Endothelial cell of umbilical vein (primary cell): Measurements from ENCODE around the gene FAM72D.
"Not testable (repeated sequence)": the region's sequence is repeated elsewhere in the genome, so short reads cannot be mapped to it uniquely, and the experiment has no call there.

Experiments
- CTCF ChIP-seq, 2 donors: IDR thresholded peaks; 1 replicate in 1 of 2; 2 replicates in 1 of 2; pipeline ENCODE4 v1.5.1; 2011; ENCODE audit warnings: low read length in 2 of 2, mild to moderate bottlenecking in 2 of 2, moderate library complexity in 2 of 2, control low read depth in 1 of 2, inconsistent platforms in 1 of 2, low read depth in 1 of 2; ENCODE audit not compliant: insufficient read depth in 1 of 2; ENCODE audit errors: extremely low read depth in 1 of 2
- EZH2 ChIP-seq: IDR thresholded peaks from 2 replicates; pipeline ENCODE4 v1.6.1; 2012; ENCODE audit warnings: borderline replicate concordance, low read depth, mild to moderate bottlenecking, moderate library complexity, low read length, inconsistent platforms; ENCODE audit not compliant: severe bottlenecking
- POLR2A ChIP-seq: IDR thresholded peaks from 2 replicates; pipeline ENCODE4 v1.6.1; 2012; ENCODE audit warnings: low read depth, mild to moderate bottlenecking, control low read depth, low read length
- TF ChIP-seq, protein P1 (sequence below): IDR thresholded peaks from 2 replicates; pipeline ENCODE4 v1.6.1; 2011; ENCODE audit not compliant: insufficient read depth, insufficient read length

- TF ChIP-seq POLR2A; CTCF (IDR thresholded peaks at IDR 0.05; ENCODE audit: extremely low read depth in 1 of 2, insufficient read depth in 1 of 2, low read depth in 1 of 2, low read length in 2 of 2); EZH2: not testable (repeated sequence)
- TF ChIP-seq, protein P1, sequence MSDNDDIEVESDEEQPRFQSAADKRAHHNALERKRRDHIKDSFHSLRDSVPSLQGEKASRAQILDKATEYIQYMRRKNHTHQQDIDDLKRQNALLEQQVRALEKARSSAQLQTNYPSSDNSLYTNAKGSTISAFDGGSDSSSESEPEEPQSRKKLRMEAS: not testable (repeated sequence)
Observed at GRCh38 chr1:145161046-145161752, 65.4 kb downstream of the FAM72D start.
